HG02970 (cell line): ENCODE data around the gene HSD17B11.
A peak's percentile ranks its signal among the peaks of the same experiment; 100 is the strongest.
"Not testable (repeated sequence)": the region's sequence is repeated elsewhere in the genome, so short reads cannot be mapped to it uniquely, and the experiment has no call there.

Experiments
- ATAC-seq: cut with Tn5 transposase; IDR thresholded peaks from one replicate; pipeline ENCODE4 v1.9.1; 2021; ENCODE audit warnings: mild to moderate bottlenecking, moderate library complexity, moderate number of reproducible peaks; ENCODE audit not compliant: unreplicated experiment, low FRiP score

Gene HSD17B11

GRCh38 chr4:87363552-87363951, 27.4 kb downstream of the HSD17B11 start:
- no peak for ATAC-seq

- no peak for ATAC-seq
Measured at GRCh38 chr4:87360338-87360935, 30.6 kb downstream of the HSD17B11 start.

GRCh38 chr4:87359258-87359657, 31.7 kb downstream of the HSD17B11 start:
- no peak for ATAC-seq

GRCh38 chr4:87356832-87357526, 34.0 kb downstream of the HSD17B11 start:
- ATAC-seq = no peak

- no peak for ATAC-seq
Measured at GRCh38 chr4:87354168-87355102, 36.6 kb downstream of the HSD17B11 start.

- peak; percentile 55 for ATAC-seq
Measured at GRCh38 chr4:87353592-87353991, 37.4 kb downstream of the HSD17B11 start.

GRCh38 chr4:87345139-87345538, 45.8 kb downstream of the HSD17B11 start:
- ATAC-seq = no peak

- ATAC-seq = no peak
Measured at GRCh38 chr4:87342872-87343271, 48.1 kb downstream of the HSD17B11 start.

- not testable (repeated sequence) for ATAC-seq
Measured at GRCh38 chr4:87341954-87342635, 48.9 kb downstream of the HSD17B11 start.

- no peak for ATAC-seq
Measured at GRCh38 chr4:87339440-87339839, 51.5 kb downstream of the HSD17B11 start.

GRCh38 chr4:87337361-87337760, 53.6 kb downstream of the HSD17B11 start:
- no peak for ATAC-seq

- ATAC-seq = no peak
Measured at GRCh38 chr4:87333267-87333666, 57.7 kb downstream of the HSD17B11 start.

- ATAC-seq = no peak
Measured at GRCh38 chr4:87330761-87331160, 60.2 kb downstream of the HSD17B11 start.

GRCh38 chr4:87327136-87327535, 63.9 kb downstream of the HSD17B11 start:
- ATAC-seq = no peak

- ATAC-seq = no peak
Measured at GRCh38 chr4:87326460-87326859, 64.5 kb downstream of the HSD17B11 start.

GRCh38 chr4:87322754-87323153, 68.2 kb downstream of the HSD17B11 start, which contains the start of gene HSD17B13:
TSS of gene HSD17B13 (minus strand) at chr4:87322882. CDS start at chr4:87322841, 41 bp downstream.
- ATAC-seq = no peak

- no peak for ATAC-seq
Measured at GRCh38 chr4:87321888-87322287, 69.1 kb downstream of the HSD17B11 start.

- no peak for ATAC-seq
Measured at GRCh38 chr4:87317527-87317926, 73.5 kb downstream of the HSD17B11 start.

GRCh38 chr4:87316961-87317360, 74.0 kb downstream of the HSD17B11 start:
- no peak for ATAC-seq

- not testable (repeated sequence) for ATAC-seq
Measured at GRCh38 chr4:87315000-87315399, 76.0 kb downstream of the HSD17B11 start.
